NCI-H446 (cell line): ENCODE data around the gene FHIP1A.

Experiments
- DNase-seq, 2 experiments: peaks; one replicate each; lab custom pipeline; 2025; lab: John Stamatoyannopoulos, UW

The FHIP1A gene

DNA sequence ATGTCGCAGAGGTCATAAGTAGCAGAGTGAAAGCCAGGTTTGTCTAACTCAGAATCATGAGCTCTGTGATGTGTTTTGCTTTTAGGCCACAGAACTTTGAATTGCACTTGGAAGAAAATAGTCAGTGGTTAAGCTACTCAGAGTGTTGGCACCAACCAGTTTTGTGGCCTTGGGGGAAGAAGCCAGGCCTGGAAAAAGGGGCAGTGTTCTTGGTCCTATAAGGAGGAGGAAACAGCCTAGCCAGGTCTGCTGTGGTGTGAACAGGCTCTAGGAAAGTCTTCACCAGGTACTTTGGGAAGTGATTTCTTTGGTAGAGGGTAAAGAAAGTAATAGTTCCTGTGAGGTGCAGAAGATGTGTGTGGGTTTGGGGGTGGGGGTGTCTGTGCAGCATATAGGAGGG lies 49.2 kb downstream of the FHIP1A start:
- DNase-seq, result no peak
